ENCODE data around the gene SPATA22. TPM values are rescaled to one million over a fixed set of nuclear protein-coding genes. Genes with fewer than 3 reads are reported as not detected.

The SPATA22 gene
- polyA plus RNA-seq, 1 donor (not counting 4 experiments of a cell fraction or from before 2014, with no cell fraction given) = not detected

DNA sequence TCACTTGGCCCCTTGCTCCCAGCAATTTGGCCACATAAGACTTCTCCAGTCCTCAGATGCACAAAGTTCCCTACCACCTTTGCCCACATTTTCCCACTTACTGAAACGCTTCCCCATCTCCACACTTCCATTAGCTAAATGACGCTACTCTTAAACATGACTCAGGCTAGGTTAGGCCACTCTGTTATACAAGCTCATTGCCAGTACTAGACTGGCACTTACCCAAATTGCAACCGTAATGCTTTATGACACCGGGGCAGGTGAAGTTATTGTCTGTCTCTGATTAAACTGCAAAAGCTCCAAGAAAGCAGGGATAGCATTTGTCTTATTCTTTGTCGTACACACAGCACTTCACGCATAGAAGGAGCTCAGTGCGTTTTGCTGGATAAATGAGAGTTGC lies 33.4 kb upstream of the SPATA22 start:
- FAIRE-seq = no peak
- H3K27me3 ChIP-seq (ENCODE audit: control insufficient read depth, extremely low read depth, insufficient read depth, low read length) = no peaks in the 10 kb centered on the region
- H2AFZ ChIP-seq (ENCODE audit: control insufficient read depth, low read length) = no peak overlapping the region
- H3K79me2 ChIP-seq (ENCODE audit: control insufficient read depth, insufficient read depth, low read length) = no peaks in the 10 kb centered on the region
- peaks cover 0 to under 1% of the 10 kb centered on the region in 2 experiments for H3K36me3 ChIP-seq (ENCODE audit: control insufficient read depth in 2 of 2, extremely low read depth in 1 of 2, insufficient read depth in 2 of 2, low read length in 2 of 2)
- no peaks in the 10 kb centered on the region for H3K9me1 ChIP-seq (ENCODE audit: control insufficient read depth, extremely low read depth, insufficient read depth, low read length)
- no peaks in the 10 kb centered on the region for H3K9me3 ChIP-seq (ENCODE audit: control insufficient read depth, low read depth, low read length)
- H3K9ac ChIP-seq (ENCODE audit: control insufficient read depth, extremely low read depth, insufficient read depth, low read length) = no peak overlapping the region
- dilution Hi-C loops (cut with MboI; ENCODE audit: extremely low pct_ligation_motif_present, low sequenced_read_pairs) = no loop called here
- H4K20me1 ChIP-seq (ENCODE audit: control insufficient read depth, extremely low read depth, insufficient read depth, low read length) = no peaks in the 10 kb centered on the region
- H3K4me1 ChIP-seq (ENCODE audit: control insufficient read depth, extremely low read depth, insufficient read depth, low read length) = no peaks in the 10 kb centered on the region
- H3K27ac ChIP-seq (ENCODE audit: control insufficient read depth, insufficient read depth, low read length) = no peak overlapping the region
- no peak overlapping the region for H3K4me3 ChIP-seq (ENCODE audit: control insufficient read depth in 2 of 3, extremely low read depth in 1 of 3, insufficient read depth in 2 of 3, low read depth in 1 of 3, low read length in 3 of 3)
- DNase-seq (ENCODE audit: low read depth, low spot score) = no peak
- no peak overlapping the region for H3K4me2 ChIP-seq (ENCODE audit: control insufficient read depth, extremely low read depth, insufficient read depth, low read depth, low read length)
- TF ChIP-seq, protein P1, sequence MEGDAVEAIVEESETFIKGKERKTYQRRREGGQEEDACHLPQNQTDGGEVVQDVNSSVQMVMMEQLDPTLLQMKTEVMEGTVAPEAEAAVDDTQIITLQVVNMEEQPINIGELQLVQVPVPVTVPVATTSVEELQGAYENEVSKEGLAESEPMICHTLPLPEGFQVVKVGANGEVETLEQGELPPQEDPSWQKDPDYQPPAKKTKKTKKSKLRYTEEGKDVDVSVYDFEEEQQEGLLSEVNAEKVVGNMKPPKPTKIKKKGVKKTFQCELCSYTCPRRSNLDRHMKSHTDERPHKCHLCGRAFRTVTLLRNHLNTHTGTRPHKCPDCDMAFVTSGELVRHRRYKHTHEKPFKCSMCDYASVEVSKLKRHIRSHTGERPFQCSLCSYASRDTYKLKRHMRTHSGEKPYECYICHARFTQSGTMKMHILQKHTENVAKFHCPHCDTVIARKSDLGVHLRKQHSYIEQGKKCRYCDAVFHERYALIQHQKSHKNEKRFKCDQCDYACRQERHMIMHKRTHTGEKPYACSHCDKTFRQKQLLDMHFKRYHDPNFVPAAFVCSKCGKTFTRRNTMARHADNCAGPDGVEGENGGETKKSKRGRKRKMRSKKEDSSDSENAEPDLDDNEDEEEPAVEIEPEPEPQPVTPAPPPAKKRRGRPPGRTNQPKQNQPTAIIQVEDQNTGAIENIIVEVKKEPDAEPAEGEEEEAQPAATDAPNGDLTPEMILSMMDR (optimal IDR thresholded peaks at IDR 0.05 in 1 of 3, IDR thresholded peaks at IDR 0.05 in 1 of 3, conservative IDR thresholded peaks at IDR 0.05 in 1 of 3; ENCODE audit: extremely low read depth in 1 of 3, insufficient read depth in 2 of 3, low read length in 3 of 3) = no peak
- no peak for TF ChIP-seq EZH2 (IDR thresholded peaks at IDR 0.05; ENCODE audit: low read length)

DNA sequence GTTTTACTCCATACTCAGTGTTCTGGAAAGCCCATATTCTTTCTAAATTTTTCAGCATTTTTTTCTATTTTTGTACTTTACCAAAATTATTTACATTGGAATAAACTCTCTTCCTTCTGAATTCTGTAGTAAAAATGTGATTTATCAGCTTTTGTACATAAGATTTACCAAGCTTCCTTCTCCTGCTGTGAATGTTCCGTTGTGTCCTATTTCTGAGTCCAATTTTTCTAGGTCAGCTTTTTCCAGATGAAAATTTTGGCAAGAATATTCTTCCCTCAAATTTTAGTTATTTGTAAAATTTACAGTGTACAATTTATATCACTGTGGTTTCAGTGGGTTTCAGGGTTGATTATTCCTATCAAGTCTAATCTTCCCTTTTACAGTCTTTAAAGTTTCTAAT lies 31.7 kb upstream of the SPATA22 start:
- DNase-seq (ENCODE audit: low read depth, low spot score) (no peak), FAIRE-seq (no peak)
- H4K20me1 ChIP-seq (ENCODE audit: control insufficient read depth, extremely low read depth, insufficient read depth, low read length) = no peaks in the 10 kb centered on the region
- H3K4me2 ChIP-seq (ENCODE audit: control insufficient read depth, extremely low read depth, insufficient read depth, low read depth, low read length) = no peak overlapping the region
- no peaks in the 10 kb centered on the region for H3K9me3 ChIP-seq (ENCODE audit: control insufficient read depth, low read depth, low read length)
- H2AFZ ChIP-seq (ENCODE audit: control insufficient read depth, low read length) = no peak overlapping the region
- H3K9me1 ChIP-seq (ENCODE audit: control insufficient read depth, extremely low read depth, insufficient read depth, low read length) = no peaks in the 10 kb centered on the region
- H3K27me3 ChIP-seq (ENCODE audit: control insufficient read depth, extremely low read depth, insufficient read depth, low read length) = no peaks in the 10 kb centered on the region
- H3K4me3 ChIP-seq (ENCODE audit: control insufficient read depth in 2 of 3, extremely low read depth in 1 of 3, insufficient read depth in 2 of 3, low read depth in 1 of 3, low read length in 3 of 3) = no peak overlapping the region
- TF ChIP-seq, protein P1 (optimal IDR thresholded peaks at IDR 0.05 in 1 of 3, IDR thresholded peaks at IDR 0.05 in 1 of 3, conservative IDR thresholded peaks at IDR 0.05 in 1 of 3; ENCODE audit: extremely low read depth in 1 of 3, insufficient read depth in 2 of 3, low read length in 3 of 3) = no peak
- TF ChIP-seq EZH2 (IDR thresholded peaks at IDR 0.05; ENCODE audit: low read length) = no peak
- H3K9ac ChIP-seq (ENCODE audit: control insufficient read depth, extremely low read depth, insufficient read depth, low read length) = no peak overlapping the region
- H3K36me3 ChIP-seq (ENCODE audit: control insufficient read depth in 2 of 2, extremely low read depth in 1 of 2, insufficient read depth in 2 of 2, low read length in 2 of 2) = no peaks in the 10 kb centered on the region
- no peaks in the 10 kb centered on the region for H3K4me1 ChIP-seq (ENCODE audit: control insufficient read depth, extremely low read depth, insufficient read depth, low read length)
- no peaks in the 10 kb centered on the region for H3K79me2 ChIP-seq (ENCODE audit: control insufficient read depth, insufficient read depth, low read length)
- H3K27ac ChIP-seq (ENCODE audit: control insufficient read depth, insufficient read depth, low read length) = no peak overlapping the region
- dilution Hi-C loops (cut with MboI; ENCODE audit: extremely low pct_ligation_motif_present, low sequenced_read_pairs) = no loop called here

Data from keratinocyte (primary cell).